ENCODE results near the gene SMAD7.

SMAD7 gene

DNA sequence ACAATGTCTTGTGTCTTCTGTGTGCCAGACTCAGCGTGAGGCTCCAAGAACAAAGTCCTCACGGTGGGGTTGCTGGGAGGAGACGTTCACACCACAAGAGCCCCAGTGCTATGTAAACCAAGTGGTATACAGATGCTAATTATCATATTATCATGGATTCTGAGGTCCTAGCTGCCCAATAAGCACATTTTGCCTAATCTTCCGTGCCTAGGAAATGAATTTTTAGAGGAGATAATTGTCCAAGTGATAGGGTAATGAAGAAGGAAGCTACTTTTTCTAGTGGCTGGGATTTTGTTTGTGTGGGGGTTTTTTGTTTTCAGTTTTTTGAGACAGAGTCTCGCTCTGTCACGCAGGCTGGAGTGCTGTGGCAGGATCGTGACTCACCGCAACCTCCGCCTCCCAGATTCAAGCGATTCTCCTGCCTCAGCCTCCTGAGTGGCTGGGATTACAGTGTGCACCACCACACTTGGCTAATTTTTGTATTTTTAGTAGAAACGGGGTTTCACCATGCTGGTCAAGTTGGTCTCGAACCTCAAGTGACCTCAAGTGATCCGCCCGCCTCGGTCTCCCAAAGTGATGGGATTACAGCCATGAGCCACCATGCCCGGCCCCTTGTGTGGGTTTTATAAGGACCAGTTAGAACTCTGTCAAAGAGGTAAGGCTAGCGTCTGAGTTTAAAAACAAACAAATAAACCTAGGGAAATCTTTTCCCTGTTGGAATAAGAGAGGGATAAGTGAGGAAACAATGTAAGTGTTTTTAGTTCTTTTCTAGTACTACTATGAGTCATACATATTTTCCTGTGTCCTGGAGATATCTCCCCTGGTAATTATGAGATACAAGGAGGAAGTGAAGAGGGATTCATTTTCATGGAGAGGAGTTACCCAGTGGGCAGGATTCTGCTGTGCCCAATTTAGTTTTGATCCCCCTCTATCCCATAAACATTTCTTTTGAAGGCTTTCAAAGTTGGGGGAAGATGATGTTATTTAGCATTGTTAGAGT, 9.5 kb upstream of the SMAD7 start:
- in situ Hi-C loops (cut with MboI; ENCODE audit: low sequenced_read_pairs), result no loop called here
- peak; percentile 89 to 99 for DNase-seq (ENCODE audit: low spot score in 2 of 2)
- H3K4me3 ChIP-seq, result peak overlapping the region; percentile 2; the same call in 1 of the 2 replicates
- H3K36me3 ChIP-seq (replicated peaks), result no peaks in the 10 kb centered on the region
- no peaks in the 10 kb centered on the region for H3K27me3 ChIP-seq (ENCODE audit: low read depth)
- H3K9me3 ChIP-seq, result no peaks in the 10 kb centered on the region
- peaks cover 22% of the 10 kb centered on the region for H3K4me1 ChIP-seq

- H3K27me3 ChIP-seq (ENCODE audit: low read depth), result no peaks in the 10 kb centered on the region
- H3K36me3 ChIP-seq (replicated peaks), result no peaks in the 10 kb centered on the region
- no peak for DNase-seq (ENCODE audit: low spot score in 2 of 2)
- in situ Hi-C loops (cut with MboI; ENCODE audit: low sequenced_read_pairs), result no loop called here
- H3K4me3 ChIP-seq, result no peak overlapping the region
- H3K9me3 ChIP-seq, result no peaks in the 10 kb centered on the region
- peaks cover 22% of the 10 kb centered on the region for H3K4me1 ChIP-seq
These were observed 8.8 kb upstream of the SMAD7 start for GRCh38 chr18:48959551-48959920.

- no peaks in the 10 kb centered on the region for H3K36me3 ChIP-seq (replicated peaks)
- in situ Hi-C loops (cut with MboI; ENCODE audit: low sequenced_read_pairs), result no loop called here
- H3K9me3 ChIP-seq, result no peaks in the 10 kb centered on the region
- H3K4me3 ChIP-seq, result no peak overlapping the region
- peaks cover 22% of the 10 kb centered on the region for H3K4me1 ChIP-seq
- H3K27me3 ChIP-seq (ENCODE audit: low read depth), result no peaks in the 10 kb centered on the region
- no peak for DNase-seq (ENCODE audit: low spot score in 2 of 2)
These were observed 8.2 kb upstream of the SMAD7 start for GRCh38 chr18:48958951-48959350.

GRCh38 chr18:48957616-48958015, 6.9 kb upstream of the SMAD7 start:
- Histone ChIP-seq H3K27me3 (ENCODE audit: low read depth) (no peaks in the 10 kb centered on the region), H3K9me3 (no peaks in the 10 kb centered on the region), H3K4me3 (no peak overlapping the region), H3K4me1 (peaks cover 26% of the 10 kb centered on the region), H3K36me3 (replicated peaks) (no peaks in the 10 kb centered on the region)
- in situ Hi-C loops (cut with MboI; ENCODE audit: low sequenced_read_pairs), result no loop called here
- DNase-seq (ENCODE audit: low spot score in 2 of 2), result no peak

DNA sequence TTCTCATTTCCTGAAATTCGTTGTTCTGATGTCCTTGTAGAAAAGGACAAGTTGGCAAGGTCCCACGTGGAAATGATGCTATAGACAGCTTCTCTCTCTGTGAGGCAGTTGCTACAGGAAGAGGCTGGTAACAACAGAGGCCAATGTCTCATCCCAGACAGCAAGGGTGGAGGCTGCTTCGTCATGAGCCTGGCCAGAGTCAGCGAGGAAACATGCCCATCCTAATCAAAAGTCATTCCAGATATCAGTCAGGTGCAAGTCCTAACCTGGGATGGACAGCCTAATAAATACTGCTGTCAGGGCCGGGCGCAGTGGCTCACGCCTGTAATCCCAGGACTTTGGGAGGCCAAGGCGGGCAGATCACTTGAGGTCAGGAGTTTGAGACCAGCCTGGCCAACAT, 6.4 kb upstream of the SMAD7 start:
- Histone ChIP-seq H3K36me3 (replicated peaks) (no peaks in the 10 kb centered on the region), H3K4me1 (peaks cover 26% of the 10 kb centered on the region), H3K27me3 (ENCODE audit: low read depth) (no peaks in the 10 kb centered on the region), H3K4me3 (no peak overlapping the region), H3K9me3 (no peaks in the 10 kb centered on the region)
- in situ Hi-C loops (cut with MboI; ENCODE audit: low sequenced_read_pairs), result no loop called here
- no peak for DNase-seq (ENCODE audit: low spot score in 2 of 2)

GRCh38 chr18:48956356-48956755, 5.6 kb upstream of the SMAD7 start:
- Histone ChIP-seq H3K4me1 (peaks cover 26% of the 10 kb centered on the region), H3K4me3 (no peak overlapping the region)
- in situ Hi-C loops (cut with MboI; ENCODE audit: low sequenced_read_pairs), result no loop called here

GRCh38 chr18:48955830-48956261, 5.1 kb upstream of the SMAD7 start:
- peaks cover 23% of the 10 kb centered on the region for H3K4me1 ChIP-seq
- no peaks in the 10 kb centered on the region for H3K27me3 ChIP-seq (ENCODE audit: low read depth)
- no peak overlapping the region for H3K4me3 ChIP-seq
- in situ Hi-C loops (cut with MboI; ENCODE audit: low sequenced_read_pairs), result no loop called here
- no peaks in the 10 kb centered on the region for H3K36me3 ChIP-seq (replicated peaks)
- no peaks in the 10 kb centered on the region for H3K9me3 ChIP-seq
- no peak for DNase-seq (ENCODE audit: low spot score in 2 of 2)

More at GRCh38 chr18:48956356-48956755, 5.6 kb upstream of the SMAD7 start:
- H3K36me3 ChIP-seq (replicated peaks), result no peaks in the 10 kb centered on the region
- no peak for DNase-seq (ENCODE audit: low spot score in 2 of 2)
- H3K9me3 ChIP-seq, result no peaks in the 10 kb centered on the region
- H3K27me3 ChIP-seq (ENCODE audit: low read depth), result no peaks in the 10 kb centered on the region

GRCh38 chr18:48954886-48955819, 4.4 kb upstream of the SMAD7 start:
- Histone ChIP-seq H3K36me3 (replicated peaks) (no peaks in the 10 kb centered on the region), H3K27me3 (ENCODE audit: low read depth) (no peaks in the 10 kb centered on the region), H3K4me3 (no peak overlapping the region), H3K9me3 (no peaks in the 10 kb centered on the region), H3K4me1 (peaks cover 16% of the 10 kb centered on the region)
- in situ Hi-C loops (cut with MboI; ENCODE audit: low sequenced_read_pairs), result no loop called here
- no peak for DNase-seq (ENCODE audit: low spot score in 2 of 2)

DNA sequence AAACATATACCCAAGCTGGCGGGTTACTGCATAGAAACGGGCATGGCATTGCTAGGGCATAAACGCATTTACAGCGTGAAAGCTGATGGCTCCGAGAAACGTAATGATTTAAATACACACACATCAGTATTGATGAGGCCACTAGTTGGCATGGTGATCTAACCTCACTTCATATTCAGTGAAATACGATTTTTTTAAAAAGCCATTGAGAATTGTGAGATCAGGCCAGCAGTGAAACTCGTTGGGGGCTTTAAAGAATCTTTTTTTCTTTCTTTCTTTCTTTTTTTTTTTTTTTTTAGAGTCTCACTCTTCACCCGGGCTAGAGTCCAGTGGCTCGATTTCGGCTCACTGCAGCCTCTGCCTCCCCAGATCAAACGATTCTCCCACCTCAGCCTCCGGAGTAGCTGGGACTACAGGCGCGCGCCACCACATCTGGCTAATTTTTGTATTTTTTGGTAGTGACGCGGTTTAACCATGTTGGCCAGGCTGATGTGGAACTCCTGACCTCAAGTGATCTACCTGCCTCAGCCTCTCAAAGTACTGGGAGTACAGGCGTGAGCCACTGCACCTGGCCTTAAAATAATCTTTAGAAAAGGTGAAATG, 2.4 kb upstream of the SMAD7 start:
- Histone ChIP-seq H3K36me3 (replicated peaks) (no peaks in the 10 kb centered on the region), H3K4me3 (peak overlapping the region; percentile 33), H3K27me3 (ENCODE audit: low read depth) (no peaks in the 10 kb centered on the region), H3K9me3 (no peaks in the 10 kb centered on the region), H3K4me1 (peaks cover 5% of the 10 kb centered on the region)
- DNase-seq (ENCODE audit: low spot score in 2 of 2), result no peak
- in situ Hi-C loops (cut with MboI; ENCODE audit: low sequenced_read_pairs), result no loop called here

GRCh38 chr18:48952287-48953103, 1.7 kb upstream of the SMAD7 start:
- in situ Hi-C loops (cut with MboI; ENCODE audit: low sequenced_read_pairs), result no loop called here
- peaks cover 12% of the 10 kb centered on the region for H3K4me1 ChIP-seq
- no peaks in the 10 kb centered on the region for H3K9me3 ChIP-seq
- H3K27me3 ChIP-seq (ENCODE audit: low read depth), result no peaks in the 10 kb centered on the region
- peak overlapping the region; percentile 33 for H3K4me3 ChIP-seq
- H3K36me3 ChIP-seq (replicated peaks), result peaks cover 1% of the 10 kb centered on the region; the same call in 1 of the 2 replicates
- DNase-seq (ENCODE audit: low spot score in 2 of 2), result peak; percentile 63 to 78

DNA sequence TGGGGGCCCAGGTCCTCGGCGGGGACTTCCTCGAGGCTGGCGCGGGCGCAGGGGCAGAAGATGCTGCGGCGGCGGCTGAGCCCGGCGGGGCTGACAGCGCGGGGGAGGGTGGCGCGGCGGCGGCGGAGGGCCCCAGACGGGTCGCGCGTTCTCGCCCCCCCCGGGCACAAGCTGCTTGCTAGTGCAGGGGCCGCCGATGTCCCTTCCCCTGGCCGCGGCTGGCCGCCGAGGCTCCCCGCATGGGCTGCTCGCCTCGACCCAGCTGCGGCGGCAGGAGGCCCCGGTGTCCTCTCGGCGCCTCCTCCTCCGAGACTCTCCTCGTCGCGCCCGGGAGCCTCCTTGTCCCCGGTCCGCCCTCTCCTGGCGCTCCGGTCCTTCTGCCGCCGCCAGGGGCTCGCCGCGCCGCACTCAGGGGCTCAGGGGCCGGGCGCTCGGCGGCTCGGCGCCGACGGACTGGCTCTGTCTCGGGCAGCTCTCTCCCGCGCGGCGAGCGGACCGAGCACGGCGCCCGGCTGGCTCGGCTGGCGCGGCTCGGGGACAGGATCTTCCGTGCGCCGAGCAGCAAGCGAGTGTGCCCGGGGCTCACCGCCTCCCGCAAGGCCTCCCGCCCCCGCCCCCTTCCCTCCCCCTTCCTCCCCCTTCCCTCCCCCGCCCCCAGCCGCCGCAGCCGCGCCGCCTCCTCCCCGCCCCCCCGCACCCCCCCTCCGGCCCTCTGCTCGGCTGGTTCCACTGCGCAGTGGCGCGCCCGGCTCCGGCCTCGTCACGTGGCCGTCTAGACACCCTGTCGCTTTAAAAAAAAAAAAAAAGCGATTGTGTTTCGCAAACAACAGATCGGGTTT, 902 bp upstream of the SMAD7 start:
- Histone ChIP-seq H3K4me1 (peaks cover 20% of the 10 kb centered on the region), H3K36me3 (replicated peaks) (peaks cover 2% of the 10 kb centered on the region; the same call in 1 of the 2 replicates), H3K27me3 (ENCODE audit: low read depth) (no peaks in the 10 kb centered on the region), H3K9me3 (no peaks in the 10 kb centered on the region), H3K4me3 (peak overlapping the region; percentile 66)
- peak; percentile 66 to 82 for DNase-seq (ENCODE audit: low spot score in 2 of 2)
- in situ Hi-C loops (cut with MboI; ENCODE audit: low sequenced_read_pairs), result no loop called here

Data from HAP-1 (cell line).